LNCAP (cell line): ENCODE data around the gene ATIC.

Experiments
- TF ChIP-seq, protein P1 (sequence below): fragments of 450-650 bp; IDR thresholded peaks from 2 replicates; pipeline ENCODE4 v1.5.1; 2017; ENCODE audit warnings: mild to moderate bottlenecking

Gene ATIC

DNA sequence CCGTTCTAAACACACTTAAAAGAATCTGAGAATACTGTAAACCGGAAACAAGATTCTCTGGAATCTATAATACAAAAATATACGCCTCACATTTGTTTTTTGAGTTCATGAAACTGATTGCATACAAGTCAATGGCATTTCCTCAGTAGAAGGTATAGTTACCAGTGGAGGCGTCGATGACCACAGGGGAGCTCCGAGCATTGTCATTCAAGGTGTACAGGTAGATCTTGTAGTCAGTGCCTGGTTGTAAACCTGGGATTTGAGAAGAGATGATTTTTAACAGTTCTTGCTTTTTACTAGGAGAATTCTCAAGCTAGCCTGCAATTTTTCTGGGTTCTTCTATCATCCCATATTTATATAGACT, 63.6 kb downstream of the ATIC start:
- TF ChIP-seq, protein P1, sequence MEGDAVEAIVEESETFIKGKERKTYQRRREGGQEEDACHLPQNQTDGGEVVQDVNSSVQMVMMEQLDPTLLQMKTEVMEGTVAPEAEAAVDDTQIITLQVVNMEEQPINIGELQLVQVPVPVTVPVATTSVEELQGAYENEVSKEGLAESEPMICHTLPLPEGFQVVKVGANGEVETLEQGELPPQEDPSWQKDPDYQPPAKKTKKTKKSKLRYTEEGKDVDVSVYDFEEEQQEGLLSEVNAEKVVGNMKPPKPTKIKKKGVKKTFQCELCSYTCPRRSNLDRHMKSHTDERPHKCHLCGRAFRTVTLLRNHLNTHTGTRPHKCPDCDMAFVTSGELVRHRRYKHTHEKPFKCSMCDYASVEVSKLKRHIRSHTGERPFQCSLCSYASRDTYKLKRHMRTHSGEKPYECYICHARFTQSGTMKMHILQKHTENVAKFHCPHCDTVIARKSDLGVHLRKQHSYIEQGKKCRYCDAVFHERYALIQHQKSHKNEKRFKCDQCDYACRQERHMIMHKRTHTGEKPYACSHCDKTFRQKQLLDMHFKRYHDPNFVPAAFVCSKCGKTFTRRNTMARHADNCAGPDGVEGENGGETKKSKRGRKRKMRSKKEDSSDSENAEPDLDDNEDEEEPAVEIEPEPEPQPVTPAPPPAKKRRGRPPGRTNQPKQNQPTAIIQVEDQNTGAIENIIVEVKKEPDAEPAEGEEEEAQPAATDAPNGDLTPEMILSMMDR: no peak

DNA sequence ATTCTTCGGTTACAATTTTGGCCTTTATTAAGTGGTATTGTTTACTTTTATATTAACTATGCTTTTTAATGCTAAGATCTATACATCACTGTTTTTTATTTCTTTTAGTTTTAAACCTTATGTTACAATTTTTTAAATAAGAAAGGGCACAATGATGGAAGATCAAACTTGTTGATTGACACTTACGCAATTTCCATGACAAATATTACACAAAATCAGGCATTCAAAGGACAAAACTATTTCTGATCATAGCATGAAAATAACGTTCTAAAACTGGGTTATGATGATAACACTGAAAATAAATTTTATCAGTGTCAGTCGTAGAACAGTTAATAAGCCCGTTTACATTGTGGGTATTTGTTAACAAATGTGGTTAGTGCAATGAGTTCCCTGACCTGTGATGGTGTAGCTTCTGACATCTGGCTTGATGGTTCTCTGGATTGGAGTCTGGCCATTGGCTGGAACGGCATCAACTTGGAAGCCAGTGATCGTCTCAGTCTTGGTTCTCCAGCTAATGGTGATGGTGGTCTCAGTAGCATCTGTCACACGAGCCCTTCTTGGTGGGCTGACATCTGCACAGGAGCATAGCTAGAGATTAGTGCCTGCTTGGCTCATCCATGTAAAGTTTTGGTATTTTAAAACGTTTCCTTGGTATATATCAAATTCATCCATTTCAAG, 64.4 kb downstream of the ATIC start:
- TF ChIP-seq, protein P1: no peak

DNA sequence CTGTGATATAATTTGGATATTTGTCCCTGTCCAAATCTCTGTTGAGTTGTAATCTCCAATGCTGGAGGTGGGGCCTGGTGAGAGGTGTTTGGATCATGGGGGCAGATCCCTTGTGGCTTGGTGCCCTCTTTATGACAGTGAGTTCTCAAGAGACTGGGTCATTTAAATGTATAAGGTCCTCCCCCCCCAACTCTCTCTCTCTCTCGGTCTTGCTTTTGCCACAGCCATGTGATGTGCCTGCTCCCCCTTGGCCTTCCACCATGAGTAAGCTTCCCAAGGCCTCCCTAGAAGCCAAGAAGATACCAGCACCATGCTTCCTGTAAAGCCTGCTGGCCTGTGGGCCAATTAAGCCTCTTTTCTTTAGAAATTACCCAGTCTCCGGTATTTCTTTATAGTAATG, 65.4 kb downstream of the ATIC start:
- TF ChIP-seq, protein P1: no peak

DNA sequence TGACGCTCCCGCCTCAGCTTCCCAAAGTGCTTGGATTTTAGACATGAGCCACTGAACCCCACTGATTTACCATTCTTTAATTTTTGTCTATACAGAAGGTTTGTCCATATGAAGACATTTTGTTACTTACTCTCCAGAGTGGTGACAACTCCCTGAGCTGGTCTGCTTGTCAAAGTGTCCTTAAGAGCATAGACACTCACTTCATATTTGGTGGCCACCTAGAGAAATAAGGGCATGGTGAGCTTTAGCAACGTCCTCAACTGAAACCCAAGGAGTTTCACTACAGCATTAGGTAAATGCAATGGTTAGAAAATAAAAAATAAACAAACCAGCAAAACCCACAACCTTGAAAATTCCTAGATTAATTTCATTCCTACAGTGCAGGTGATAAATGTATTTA, 66.2 kb downstream of the ATIC start:
- TF ChIP-seq, protein P1: no peak

DNA sequence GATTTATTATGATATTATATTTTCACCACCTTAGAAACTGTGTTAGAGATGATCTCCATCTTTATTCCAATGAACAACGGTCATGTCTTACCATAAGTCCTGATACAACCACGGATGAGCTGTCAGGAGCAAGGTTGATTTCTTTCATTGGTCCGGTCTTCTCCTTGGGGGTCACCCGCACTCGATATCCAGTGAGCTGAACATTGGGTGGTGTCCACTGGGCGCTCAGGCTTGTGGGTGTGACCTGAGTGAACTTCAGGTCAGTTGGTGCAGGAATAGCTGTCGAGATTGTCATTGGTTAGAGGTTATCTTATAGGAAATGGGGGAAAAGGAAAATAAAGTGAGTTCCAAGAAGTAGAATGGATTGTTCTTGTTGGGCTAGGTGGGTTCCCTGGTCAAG, 67.2 kb downstream of the ATIC start:
- TF ChIP-seq, protein P1: no peak

DNA sequence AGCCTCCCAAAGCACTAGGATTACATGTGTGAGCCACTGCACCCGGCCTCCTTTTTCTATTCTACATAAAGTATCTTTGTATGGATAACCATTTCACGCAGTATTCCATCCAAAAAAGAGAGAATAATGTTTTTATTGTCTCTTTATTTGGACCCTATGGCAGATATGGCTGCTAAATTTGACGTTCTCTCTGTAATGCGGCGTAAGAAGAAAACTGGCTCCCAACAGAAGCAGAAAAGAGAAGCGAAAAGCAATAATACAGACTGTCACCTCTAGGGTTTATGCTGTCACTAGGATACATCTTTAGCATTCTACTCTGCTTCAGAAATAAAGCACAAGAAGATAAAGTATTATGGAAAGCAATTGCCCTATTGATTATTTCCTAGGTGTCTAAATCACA, 68.1 kb downstream of the ATIC start:
- TF ChIP-seq, protein P1: no peak

DNA sequence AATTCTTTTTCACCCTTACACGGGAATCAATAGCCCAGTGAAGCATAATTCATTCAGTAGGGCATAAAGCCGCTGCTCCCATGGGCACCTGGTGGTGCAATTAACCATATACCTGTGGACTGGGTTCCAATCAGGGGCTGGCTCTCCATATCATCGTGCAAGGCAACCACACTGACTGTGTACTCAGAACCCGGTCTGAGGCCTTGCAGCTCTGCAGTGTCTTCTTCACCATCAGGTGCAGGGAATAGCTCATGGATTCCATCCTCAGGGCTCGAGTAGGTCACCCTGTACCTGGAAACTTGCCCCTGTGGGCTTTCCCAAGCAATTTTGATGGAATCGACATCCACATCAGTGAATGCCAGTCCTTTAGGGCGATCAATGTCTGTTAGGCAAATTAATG, 68.8 kb downstream of the ATIC start:
- TF ChIP-seq, protein P1: no peak

DNA sequence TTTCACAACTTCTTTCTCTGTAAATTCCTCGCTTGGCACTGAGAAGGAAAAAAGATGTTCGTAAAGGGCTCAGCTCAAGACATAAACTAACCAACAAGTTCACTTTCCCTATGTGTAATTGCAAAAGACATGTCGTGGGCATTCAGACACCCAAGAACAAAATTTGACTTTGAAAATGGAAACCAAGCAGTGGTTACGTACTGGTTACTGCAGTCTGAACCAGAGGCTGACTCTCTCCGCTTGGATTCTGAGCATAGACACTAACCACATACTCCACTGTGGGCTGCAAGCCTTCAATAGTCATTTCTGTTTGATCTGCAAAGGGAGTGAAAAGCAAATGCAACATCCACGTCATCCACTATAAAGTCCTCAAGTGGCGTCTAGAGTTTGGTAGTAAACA, 70.2 kb downstream of the ATIC start:
- TF ChIP-seq, protein P1: no peak
